WTC11 (cell line): ENCODE data around the gene BRCA1.

Experiments used
- ELF4 ChIP-seq: sonication (generic); formaldehyde crosslinking; IDR thresholded peaks from 2 replicates; pipeline ENCODE4 v1.8.1; 2022; ENCODE audit warnings: low read depth, mild to moderate bottlenecking, moderate library complexity, missing genetic modification reagents
- ESRRA ChIP-seq: sonication (generic); formaldehyde crosslinking; IDR thresholded peaks from 2 replicates; pipeline ENCODE4 v1.8.1; 2022; ENCODE audit warnings: mild to moderate bottlenecking, missing genetic modification reagents, borderline replicate concordance
- NR3C1 ChIP-seq: sonication (generic); formaldehyde crosslinking; conservative IDR thresholded peaks from 2 replicates; pipeline ENCODE4 v1.8.1; 2023; ENCODE audit warnings: low read depth, mild to moderate bottlenecking, missing genetic modification reagents
- SP1 ChIP-seq: sonication (generic); formaldehyde crosslinking; conservative IDR thresholded peaks from 2 replicates; pipeline ENCODE4 v1.8.1; 2022; ENCODE audit warnings: missing genetic modification reagents
- TEAD4 ChIP-seq: sonication (generic); formaldehyde crosslinking; IDR thresholded peaks from 2 replicates; pipeline ENCODE4 v1.8.0; 2022; ENCODE audit warnings: mild to moderate bottlenecking, missing genetic modification reagents
- ZNF423 ChIP-seq: fragments of 250-450 bp; sonication (Bioruptor Pico); IDR thresholded peaks from 2 replicates; pipeline ENCODE4 v2.1.2; 2022; ENCODE audit warnings: mild to moderate bottlenecking, moderate library complexity
- TF ChIP-seq, protein P1 (sequence below): sonication (generic); formaldehyde crosslinking; conservative IDR thresholded peaks from 2 replicates; pipeline ENCODE4 v1.8.1; 2023; ENCODE audit warnings: mild to moderate bottlenecking, low read depth, missing genetic modification reagents, moderate library complexity
- TF ChIP-seq, protein P2 (sequence below): sonication (generic); formaldehyde crosslinking; IDR thresholded peaks from 2 replicates; pipeline ENCODE4 v1.8.1; 2023; ENCODE audit warnings: mild to moderate bottlenecking, missing genetic modification reagents, moderate library complexity
- TF ChIP-seq, protein P3 (sequence below): fragments of 200-600 bp; IDR thresholded peaks from 2 replicates; pipeline ENCODE4 v1.8.0; 2022; ENCODE audit warnings: antibody characterized with exemption
- TF ChIP-seq, protein P4 (sequence below): sonication (generic); formaldehyde crosslinking; IDR thresholded peaks from 2 replicates; pipeline ENCODE4 v1.8.0; 2022; ENCODE audit warnings: mild to moderate bottlenecking, missing genetic modification reagents
- TF ChIP-seq, protein P5 (sequence below): sonication (generic); formaldehyde crosslinking; IDR thresholded peaks from 2 replicates; pipeline ENCODE4 v1.8.0; 2022; ENCODE audit warnings: mild to moderate bottlenecking, missing genetic modification reagents
- TF ChIP-seq, protein P6 (sequence below): fragments of 250-450 bp; sonication (Bioruptor Pico); IDR thresholded peaks from 2 replicates; pipeline ENCODE4 v2.1.2; 2022; ENCODE audit warnings: mild to moderate bottlenecking, moderate library complexity
- TF ChIP-seq, protein P7 (sequence below): sonication (generic); formaldehyde crosslinking; conservative IDR thresholded peaks from 2 replicates; pipeline ENCODE4 v1.8.1; 2022; ENCODE audit warnings: mild to moderate bottlenecking, missing genetic modification reagents

DNA sequence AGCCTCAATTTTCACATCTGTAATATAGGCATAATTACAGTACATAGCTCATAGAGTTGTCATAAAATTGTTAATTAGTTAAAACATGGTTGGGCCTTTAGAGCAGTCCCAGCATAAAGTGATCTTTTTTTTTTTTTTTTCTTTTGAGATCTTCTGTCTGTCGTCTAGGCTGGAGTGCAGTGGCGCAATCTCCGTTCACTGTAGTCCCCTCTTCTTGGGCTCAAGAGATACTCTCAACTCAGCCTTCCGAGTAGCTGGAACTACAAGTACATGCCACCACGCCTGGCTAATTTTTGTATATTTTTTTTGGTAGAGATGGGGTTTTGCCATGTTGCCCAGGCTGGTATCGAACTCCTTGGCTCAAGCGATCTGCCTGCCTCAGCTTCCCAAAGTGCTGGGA is 69.1 kb downstream of the BRCA1 start:
- TF ChIP-seq, protein P1, sequence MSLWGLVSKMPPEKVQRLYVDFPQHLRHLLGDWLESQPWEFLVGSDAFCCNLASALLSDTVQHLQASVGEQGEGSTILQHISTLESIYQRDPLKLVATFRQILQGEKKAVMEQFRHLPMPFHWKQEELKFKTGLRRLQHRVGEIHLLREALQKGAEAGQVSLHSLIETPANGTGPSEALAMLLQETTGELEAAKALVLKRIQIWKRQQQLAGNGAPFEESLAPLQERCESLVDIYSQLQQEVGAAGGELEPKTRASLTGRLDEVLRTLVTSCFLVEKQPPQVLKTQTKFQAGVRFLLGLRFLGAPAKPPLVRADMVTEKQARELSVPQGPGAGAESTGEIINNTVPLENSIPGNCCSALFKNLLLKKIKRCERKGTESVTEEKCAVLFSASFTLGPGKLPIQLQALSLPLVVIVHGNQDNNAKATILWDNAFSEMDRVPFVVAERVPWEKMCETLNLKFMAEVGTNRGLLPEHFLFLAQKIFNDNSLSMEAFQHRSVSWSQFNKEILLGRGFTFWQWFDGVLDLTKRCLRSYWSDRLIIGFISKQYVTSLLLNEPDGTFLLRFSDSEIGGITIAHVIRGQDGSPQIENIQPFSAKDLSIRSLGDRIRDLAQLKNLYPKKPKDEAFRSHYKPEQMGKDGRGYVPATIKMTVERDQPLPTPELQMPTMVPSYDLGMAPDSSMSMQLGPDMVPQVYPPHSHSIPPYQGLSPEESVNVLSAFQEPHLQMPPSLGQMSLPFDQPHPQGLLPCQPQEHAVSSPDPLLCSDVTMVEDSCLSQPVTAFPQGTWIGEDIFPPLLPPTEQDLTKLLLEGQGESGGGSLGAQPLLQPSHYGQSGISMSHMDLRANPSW (CRISPR knock-in tag): no peak
- TF ChIP-seq, protein P2, sequence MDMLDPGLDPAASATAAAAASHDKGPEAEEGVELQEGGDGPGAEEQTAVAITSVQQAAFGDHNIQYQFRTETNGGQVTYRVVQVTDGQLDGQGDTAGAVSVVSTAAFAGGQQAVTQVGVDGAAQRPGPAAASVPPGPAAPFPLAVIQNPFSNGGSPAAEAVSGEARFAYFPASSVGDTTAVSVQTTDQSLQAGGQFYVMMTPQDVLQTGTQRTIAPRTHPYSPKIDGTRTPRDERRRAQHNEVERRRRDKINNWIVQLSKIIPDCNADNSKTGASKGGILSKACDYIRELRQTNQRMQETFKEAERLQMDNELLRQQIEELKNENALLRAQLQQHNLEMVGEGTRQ (CRISPR knock-in tag): no peak
- TF ChIP-seq, protein P3, sequence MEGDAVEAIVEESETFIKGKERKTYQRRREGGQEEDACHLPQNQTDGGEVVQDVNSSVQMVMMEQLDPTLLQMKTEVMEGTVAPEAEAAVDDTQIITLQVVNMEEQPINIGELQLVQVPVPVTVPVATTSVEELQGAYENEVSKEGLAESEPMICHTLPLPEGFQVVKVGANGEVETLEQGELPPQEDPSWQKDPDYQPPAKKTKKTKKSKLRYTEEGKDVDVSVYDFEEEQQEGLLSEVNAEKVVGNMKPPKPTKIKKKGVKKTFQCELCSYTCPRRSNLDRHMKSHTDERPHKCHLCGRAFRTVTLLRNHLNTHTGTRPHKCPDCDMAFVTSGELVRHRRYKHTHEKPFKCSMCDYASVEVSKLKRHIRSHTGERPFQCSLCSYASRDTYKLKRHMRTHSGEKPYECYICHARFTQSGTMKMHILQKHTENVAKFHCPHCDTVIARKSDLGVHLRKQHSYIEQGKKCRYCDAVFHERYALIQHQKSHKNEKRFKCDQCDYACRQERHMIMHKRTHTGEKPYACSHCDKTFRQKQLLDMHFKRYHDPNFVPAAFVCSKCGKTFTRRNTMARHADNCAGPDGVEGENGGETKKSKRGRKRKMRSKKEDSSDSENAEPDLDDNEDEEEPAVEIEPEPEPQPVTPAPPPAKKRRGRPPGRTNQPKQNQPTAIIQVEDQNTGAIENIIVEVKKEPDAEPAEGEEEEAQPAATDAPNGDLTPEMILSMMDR: no peak
- TF ChIP-seq TEAD4 (CRISPR knock-in tag): no peak
- TF ChIP-seq, protein P4, sequence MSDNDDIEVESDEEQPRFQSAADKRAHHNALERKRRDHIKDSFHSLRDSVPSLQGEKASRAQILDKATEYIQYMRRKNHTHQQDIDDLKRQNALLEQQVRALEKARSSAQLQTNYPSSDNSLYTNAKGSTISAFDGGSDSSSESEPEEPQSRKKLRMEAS (CRISPR knock-in tag): no peak
- TF ChIP-seq ESRRA (CRISPR knock-in tag): no peak
- no peak for TF ChIP-seq SP1 (CRISPR knock-in tag)
- TF ChIP-seq, protein P5, sequence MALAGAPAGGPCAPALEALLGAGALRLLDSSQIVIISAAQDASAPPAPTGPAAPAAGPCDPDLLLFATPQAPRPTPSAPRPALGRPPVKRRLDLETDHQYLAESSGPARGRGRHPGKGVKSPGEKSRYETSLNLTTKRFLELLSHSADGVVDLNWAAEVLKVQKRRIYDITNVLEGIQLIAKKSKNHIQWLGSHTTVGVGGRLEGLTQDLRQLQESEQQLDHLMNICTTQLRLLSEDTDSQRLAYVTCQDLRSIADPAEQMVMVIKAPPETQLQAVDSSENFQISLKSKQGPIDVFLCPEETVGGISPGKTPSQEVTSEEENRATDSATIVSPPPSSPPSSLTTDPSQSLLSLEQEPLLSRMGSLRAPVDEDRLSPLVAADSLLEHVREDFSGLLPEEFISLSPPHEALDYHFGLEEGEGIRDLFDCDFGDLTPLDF (CRISPR knock-in tag): no peak
- no peak for TF ChIP-seq ELF4
- TF ChIP-seq, protein P6, sequence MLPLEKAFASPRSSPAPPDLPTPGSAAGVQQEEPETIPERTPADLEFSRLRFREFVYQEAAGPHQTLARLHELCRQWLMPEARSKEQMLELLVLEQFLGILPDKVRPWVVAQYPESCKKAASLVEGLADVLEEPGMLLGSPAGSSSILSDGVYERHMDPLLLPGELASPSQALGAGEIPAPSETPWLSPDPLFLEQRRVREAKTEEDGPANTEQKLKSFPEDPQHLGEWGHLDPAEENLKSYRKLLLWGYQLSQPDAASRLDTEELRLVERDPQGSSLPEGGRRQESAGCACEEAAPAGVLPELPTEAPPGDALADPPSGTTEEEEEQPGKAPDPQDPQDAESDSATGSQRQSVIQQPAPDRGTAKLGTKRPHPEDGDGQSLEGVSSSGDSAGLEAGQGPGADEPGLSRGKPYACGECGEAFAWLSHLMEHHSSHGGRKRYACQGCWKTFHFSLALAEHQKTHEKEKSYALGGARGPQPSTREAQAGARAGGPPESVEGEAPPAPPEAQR (CRISPR knock-in tag): no peak
- no peak for TF ChIP-seq NR3C1 (CRISPR knock-in tag)
- TF ChIP-seq, protein P7, sequence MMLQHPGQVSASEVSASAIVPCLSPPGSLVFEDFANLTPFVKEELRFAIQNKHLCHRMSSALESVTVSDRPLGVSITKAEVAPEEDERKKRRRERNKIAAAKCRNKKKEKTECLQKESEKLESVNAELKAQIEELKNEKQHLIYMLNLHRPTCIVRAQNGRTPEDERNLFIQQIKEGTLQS (CRISPR knock-in tag): no peak
- no peak for TF ChIP-seq ZNF423
